GM19397 (cell line): ENCODE measurements around the gene COL6A3.

Source experiments
- ATAC-seq: cut with Tn5 transposase; IDR thresholded peaks from one replicate; pipeline ENCODE4 v1.9.1; 2021; ENCODE audit warnings: mild to moderate bottlenecking, moderate library complexity; ENCODE audit not compliant: unreplicated experiment

COL6A3 gene

DNA sequence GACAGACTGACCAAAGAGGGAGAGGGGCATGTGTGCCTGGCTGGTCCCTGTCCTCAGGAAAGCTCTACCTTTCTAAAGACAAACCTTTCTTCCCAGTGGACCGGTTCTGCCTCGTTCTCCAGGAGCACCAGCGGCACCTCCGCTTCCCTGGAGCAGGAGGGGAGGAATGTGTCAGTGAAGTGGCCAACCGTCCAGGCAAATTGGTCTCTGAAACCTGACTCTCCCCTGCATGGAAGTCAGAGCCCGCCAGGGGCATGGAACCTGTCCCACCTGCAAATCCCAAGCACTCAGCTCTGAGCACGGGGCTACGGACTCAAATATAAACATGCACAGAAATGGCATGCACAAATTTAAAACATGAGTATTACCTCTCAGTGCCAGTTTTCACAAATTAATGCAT, 62.9 kb downstream of the COL6A3 start:
- ATAC-seq, result no peak

- ATAC-seq, result no peak
Observed at GRCh38 chr2:237350597-237350996, 63.4 kb downstream of the COL6A3 start.

DNA sequence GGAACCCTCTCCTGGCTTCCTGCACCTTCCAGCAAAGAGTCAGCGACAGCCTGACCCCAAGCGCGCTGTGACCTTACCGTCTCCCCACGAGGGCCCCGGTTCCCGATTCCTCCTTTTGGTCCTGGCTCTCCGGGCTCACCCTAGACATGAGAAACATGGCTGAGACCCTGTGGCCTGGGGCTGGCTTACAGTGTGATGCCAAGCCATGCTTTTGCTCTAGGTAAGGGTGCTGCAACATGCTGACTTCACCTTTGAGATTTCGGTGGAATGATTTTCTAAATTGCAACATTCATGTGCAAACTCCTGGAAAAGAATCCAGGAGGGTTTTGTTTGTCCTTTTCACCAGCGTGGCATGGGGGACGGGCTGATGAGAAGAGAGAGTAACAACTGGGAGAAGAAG, 63.9 kb downstream of the COL6A3 start:
- ATAC-seq, result no peak

DNA sequence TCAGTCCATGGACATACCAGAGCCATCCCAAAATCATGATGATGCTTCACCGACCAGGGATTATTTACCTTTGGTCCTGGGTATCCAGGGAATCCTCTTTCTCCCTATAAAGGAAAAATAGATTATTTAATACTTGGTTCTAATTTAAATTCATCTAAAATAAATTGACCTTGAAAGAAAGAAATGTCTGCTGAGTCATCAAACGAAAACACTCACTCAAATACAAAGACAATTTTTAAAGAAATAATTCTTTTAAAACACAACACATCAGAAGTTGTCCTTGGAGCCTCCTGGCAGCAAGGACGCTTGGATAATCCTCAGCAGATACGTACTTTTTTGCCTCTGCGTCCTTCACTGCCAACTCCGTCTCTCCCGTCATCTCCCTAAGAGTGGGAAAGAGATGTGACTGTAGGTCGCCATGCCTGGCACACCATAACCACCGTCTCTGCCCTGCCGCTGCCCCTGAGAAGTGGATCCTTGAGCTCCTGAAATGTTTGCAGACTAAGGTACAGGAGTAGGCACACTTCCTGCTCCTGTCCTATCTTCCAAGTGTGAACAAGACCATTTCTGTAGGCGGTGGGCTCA, 65.6 kb downstream of the COL6A3 start:
- ATAC-seq, result no peak

- ATAC-seq, result no peak
Observed at GRCh38 chr2:237345891-237346640, 67.9 kb downstream of the COL6A3 start.

DNA sequence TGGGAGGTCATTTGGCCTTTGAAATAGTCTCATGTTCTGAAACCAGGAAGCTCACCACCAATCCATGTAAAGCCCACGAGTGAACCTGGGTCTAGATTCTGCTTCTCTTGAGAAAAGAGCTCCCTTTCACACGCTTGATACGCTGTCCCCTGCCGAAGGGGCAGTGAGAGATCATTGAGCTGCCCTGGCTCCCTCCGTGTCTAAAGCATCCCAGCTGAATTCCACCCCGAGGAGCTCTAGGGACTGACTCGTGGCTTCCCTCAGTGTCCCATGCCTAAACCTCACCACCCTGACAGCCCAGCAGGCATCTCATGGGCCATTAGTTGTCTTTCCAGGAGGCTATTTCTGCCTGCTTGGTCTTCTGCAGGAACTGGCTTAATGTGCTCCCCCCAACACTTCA, 68.6 kb downstream of the COL6A3 start:
- no peak for ATAC-seq

- no peak for ATAC-seq
Observed at GRCh38 chr2:237344942-237345341, 69.0 kb downstream of the COL6A3 start.

DNA sequence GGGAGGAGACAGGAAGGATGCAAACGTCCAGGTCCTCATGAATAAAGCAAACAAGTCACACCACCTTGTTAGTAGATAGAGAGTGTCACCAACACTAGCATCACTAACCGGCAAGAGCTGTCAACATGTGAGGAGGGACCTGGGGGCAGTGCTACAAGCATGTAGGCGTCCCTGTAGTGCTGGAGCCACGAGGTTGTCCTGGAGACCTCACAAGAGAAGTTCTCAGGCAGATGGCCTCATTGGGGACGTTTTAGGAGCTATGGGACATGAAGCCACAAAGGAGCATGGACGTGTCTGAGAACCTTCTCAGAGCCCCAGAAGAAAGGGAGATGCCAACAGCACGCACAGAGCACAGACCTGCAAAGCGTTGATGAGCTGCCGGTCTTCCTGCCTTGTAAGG, 70.0 kb downstream of the COL6A3 start:
- no peak for ATAC-seq

DNA sequence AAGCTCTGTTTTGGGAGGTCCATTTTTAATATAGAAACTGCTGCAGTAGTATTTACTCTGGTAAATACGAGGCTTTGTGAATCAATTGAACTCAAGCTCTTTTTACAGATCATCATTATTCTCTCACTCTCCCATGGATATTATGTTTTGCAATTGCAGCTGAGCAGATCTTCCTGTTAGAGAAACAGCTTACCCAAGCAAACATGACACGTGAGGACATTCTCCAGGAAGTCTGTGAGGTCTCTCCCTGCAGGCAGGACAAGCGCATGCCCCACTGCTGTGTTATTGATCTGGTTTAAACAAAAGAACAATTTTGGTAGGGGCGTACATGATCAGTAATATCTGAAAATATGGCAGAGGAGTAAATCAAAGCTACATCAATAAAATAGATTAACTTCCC, 72.1 kb downstream of the COL6A3 start:
- ATAC-seq, result no peak

DNA sequence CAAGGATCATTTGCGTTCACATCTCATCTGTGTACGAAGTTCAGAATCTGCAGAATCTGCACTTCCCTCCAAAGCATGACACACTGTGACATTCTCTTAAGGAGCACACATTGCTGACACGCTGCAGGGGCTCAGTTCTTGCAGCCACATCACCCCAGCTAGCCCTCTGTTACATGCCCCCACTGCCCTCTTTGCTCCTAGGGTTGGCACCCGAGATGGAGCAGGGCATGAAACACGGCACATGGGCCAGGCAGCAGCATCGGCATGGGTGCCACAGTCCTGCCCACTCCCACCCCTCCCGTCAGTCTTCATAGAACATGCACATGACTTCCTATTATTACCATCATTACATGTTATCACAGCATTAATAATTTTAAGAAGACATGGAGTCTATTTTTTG, 76.4 kb downstream of the COL6A3 start:
- no peak for ATAC-seq

DNA sequence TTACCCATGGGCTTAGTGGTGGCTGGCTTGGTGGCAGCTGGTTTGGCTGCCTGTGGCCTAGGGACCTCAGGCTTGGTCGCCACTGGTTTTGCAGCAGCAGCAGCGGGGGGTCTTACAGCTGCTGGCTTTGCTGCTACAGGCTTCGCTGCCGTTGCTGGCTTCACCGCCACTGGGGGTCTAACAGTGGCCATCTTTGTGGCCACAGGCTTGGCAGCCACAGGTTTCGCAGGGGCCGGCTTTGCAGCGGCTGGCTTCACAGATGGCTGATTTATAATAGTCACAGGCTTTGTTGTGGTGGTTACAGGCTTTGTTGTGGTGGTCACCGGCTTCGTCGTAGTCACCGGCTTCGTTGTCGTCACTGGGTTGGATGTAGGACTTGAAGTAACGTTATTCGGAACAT, 77.8 kb downstream of the COL6A3 start:
- ATAC-seq, result no peak

- ATAC-seq, result no peak
Observed at GRCh38 chr2:237333748-237334147, 80.2 kb downstream of the COL6A3 start.

DNA sequence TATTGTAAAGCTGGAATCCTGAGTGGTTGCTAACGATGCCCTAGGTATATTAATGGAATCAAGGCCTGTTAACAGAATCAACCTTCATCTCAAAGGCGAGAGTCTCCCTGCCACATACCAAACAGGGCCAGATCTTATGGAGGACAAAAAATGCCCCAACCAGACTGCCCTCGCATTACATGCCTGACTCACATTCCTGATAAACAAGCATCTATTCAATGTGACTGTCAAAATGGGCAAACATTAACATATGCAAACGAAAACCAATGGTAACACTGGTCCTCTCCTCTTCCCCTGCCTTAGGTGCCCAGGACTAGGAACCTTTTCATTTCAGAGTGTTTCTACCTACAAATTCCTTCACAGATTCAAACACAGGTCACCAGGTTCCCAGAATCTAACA, 83.4 kb downstream of the COL6A3 start:
- ATAC-seq, result no peak

DNA sequence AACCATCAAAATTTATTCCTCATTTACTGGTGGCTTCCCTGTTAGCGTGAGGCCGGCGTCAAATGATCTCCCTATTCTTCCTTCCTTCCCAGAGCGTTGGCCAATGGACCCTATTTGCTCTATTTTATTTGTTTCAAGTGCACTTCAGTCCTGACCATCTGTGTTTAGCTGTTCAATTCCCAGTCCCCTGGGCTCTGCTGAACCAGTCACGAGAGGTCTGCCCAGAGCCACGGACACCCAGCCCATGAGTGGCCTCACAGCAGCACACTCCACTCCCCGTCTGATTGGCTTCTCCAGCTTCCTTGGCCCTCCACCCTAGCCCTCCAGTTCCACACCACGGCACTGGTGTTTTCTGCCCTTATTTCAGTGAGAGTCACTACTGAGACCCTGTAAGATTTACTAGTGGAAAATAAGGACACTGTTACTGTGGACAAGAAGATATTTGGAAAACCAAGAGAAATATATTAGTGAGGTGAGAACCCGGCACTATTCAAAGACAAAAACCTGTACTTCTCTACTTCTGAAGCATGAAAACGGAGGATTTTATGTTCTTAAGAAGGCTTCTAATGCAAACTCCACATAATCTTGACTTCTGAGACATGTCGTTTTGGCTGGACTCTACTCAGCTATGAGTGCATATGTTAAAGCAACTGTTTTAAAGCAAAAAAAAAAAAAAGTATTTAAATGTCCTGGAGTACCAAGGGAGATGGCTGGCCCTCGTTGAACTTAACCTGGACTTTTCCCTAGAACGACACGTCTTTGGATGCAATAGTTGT, 86.6 kb downstream of the COL6A3 start:
- ATAC-seq, result no peak

DNA sequence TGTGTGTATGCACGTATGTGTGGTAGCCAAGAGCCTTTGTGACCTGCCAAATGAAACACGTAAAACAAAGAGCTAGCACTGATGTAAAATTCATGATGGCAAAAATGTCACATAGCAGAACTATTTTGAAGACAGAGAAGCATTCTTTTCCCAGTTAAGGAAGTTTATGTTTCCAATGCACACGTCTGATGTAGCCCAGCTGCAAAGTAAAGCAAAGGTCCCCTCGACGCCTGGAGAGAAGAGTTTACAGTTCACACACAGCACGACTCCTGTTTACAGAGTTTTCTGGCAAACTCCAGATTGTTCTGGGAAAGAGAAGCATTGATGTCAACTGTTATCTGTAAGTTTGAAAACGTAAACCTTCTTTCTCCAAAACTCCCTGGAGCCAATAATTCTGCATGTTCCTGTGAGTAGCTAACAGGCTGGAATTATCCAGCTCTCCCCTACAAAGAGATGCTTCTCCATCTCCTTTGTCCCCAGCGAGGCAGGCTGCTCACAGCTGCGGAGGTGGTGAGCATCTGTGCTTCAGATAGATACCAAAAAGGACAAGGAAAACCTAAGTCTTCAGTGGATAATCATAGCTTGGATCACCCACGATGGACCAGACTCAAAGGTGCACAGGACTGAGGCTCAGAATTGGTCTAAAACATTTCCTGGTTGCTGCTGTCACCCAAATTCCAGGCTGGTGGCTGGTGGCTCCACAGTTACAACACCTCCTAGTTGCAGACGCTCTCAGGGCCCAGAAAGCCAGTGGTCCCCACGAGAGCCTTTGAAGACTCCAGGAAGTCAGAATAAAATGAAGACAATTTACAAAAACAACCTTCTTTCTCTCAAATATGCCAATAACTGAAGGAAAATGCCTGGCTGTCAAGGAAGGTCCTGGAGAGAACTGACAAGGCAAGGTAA, 87.4 kb downstream of the COL6A3 start:
- ATAC-seq, result no peak

DNA sequence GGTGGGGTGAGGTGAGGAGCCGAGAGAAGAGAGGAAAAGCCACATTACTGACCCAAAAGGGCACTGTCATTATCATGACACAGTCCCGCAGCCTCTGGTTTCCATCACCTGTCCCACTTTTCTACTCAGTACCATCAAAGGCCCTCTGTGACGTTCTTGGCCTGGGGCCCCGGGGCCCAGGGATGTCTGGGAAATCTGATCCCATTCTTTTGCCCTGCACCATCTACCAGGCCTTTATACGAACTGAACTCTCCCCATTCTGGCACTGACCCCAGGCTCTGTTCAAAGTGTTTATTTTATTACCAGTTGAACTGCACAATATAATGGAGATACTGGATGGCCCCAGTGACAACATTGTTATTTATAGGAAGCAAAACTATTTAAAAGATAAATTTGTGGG, 89.1 kb downstream of the COL6A3 start:
- no peak for ATAC-seq

DNA sequence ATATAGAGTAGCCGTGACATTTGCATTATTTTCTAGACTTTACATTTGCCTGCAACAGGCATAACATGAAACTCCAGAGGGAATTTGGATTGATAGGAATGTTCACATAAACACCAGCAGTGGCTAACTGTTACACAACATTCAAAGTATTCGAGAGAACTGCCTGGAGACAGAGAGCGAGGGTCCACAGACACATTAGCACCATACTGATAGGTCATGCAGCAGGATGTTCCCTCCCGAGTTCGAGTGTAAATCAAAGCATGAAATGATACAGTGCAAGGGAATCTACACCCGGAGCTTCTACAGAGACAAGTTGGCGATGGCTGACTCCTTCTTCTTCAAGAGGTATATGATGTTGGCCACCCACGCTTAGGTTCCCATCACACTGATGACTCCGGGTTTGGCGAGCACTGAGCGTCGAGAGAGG, 89.5 kb downstream of the COL6A3 start:
- no peak for ATAC-seq

- no peak for ATAC-seq
Observed at GRCh38 chr2:237323656-237324055, 90.3 kb downstream of the COL6A3 start.

DNA sequence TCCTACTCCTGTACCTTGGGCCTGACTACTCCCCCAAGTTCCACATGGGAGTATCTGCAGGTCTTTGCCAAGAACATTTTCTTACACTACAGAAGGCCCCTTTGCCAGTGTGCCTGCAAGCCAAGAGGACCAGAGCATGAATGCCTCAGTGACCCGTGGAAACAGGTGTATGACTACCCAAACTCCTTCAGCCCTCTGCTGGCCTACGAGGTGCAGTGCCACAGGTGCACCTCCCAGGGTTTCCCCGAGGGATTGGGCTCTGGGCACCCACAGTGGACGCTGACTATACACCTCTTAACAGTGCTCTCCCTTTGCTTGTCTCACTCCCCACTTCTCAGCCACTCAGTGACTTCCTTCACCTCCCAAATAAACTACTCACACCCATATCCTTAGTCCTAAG, 91.4 kb downstream of the COL6A3 start:
- ATAC-seq, result no peak

GRCh38 chr2:237321746-237322145, 92.2 kb downstream of the COL6A3 start:
- no peak for ATAC-seq
